MCF 10A (cell line): ENCODE measurements around the gene MEGF10. TPM values are rescaled to one million over a fixed set of nuclear protein-coding genes. Genes with fewer than 3 reads are reported as not detected.
"Not testable (repeated sequence)": the region's sequence is repeated elsewhere in the genome, so short reads cannot be mapped to it uniquely, and the experiment has no call there.

Experiments
- BruUV-seq: library from RNA; stranded (reverse); fragments of 400-500 nt; replicated peaks from 2 replicates; lab custom pipeline; 2021; lab: Mats Ljungman, UMichigan
- CTCF ChIA-PET: fragments of 300-600 bp; sonication (Branson Sonifier 250); formaldehyde crosslinking; extraction: SDS; loops from one replicate; lab custom pipeline; 2021; ENCODE audit warnings: antibody characterized with exemption, inconsistent platforms; lab: Yijun Ruan, JAX
- POLR2A ChIA-PET: fragments of 300-600, 350-650 bp; sonication (Branson Sonifier 250); formaldehyde crosslinking; extraction: SDS; loops from one replicate; lab custom pipeline; 2020; ENCODE audit warnings: antibody characterized with exemption, inconsistent platforms; lab: Yijun Ruan, JAX
- DNase-seq: peaks from one replicate; pipeline ENCODE4 v3.0.0-alpha.2; 2018; ENCODE audit not compliant: unreplicated experiment
- H3K27ac Mint-ChIP-seq: one replicate; pipeline ENCODE4 v1.8.0; 2022; ENCODE audit warnings: mild to moderate bottlenecking, low read depth, mixed read lengths; ENCODE audit not compliant: unreplicated experiment
- H3K27me3 Mint-ChIP-seq: one replicate; pipeline ENCODE4 v1.8.0; 2022; ENCODE audit warnings: mixed read lengths; ENCODE audit not compliant: insufficient read depth, unreplicated experiment
- H3K36me3 Mint-ChIP-seq: one replicate; pipeline ENCODE4 v1.8.0; 2022; ENCODE audit warnings: mild to moderate bottlenecking, moderate library complexity, mixed read lengths; ENCODE audit not compliant: insufficient read depth, unreplicated experiment
- H3K4me1 Mint-ChIP-seq: one replicate; pipeline ENCODE4 v1.8.0; 2022; ENCODE audit warnings: mixed read lengths; ENCODE audit not compliant: insufficient read depth, unreplicated experiment
- H3K4me3 Mint-ChIP-seq: one replicate; pipeline ENCODE4 v1.8.0; 2022; ENCODE audit warnings: mild to moderate bottlenecking, moderate library complexity, mixed read lengths; ENCODE audit not compliant: unreplicated experiment
- H3K9me3 Mint-ChIP-seq: one replicate; pipeline ENCODE4 v1.8.0; 2022; ENCODE audit warnings: mixed read lengths; ENCODE audit not compliant: unreplicated experiment
- intact Hi-C: fragments of 100-400 bp; cut with micrococcal nuclease; formaldehyde crosslinking; loops from 2 replicates; pipeline ENCODE4 v1.14.1; 2022
- total RNA-seq: library from RNA; stranded (reverse); gene quantifications from 2 replicates; pipeline ENCODE4 v1.2.3, GENCODE V29; 2022
- TF ChIP-seq, protein P1 (sequence below): fragments of 200-600 bp; IDR thresholded peaks from one replicate; pipeline ENCODE4 v1.8.0; 2022; ENCODE audit warnings: antibody characterized with exemption, mild to moderate bottlenecking; ENCODE audit not compliant: unreplicated experiment

MEGF10 gene
- total RNA-seq, 1 experiment from 2014 or later, result not detected

GRCh38 chr5:127295454-127295853, 4.9 kb downstream of the MEGF10 start:
- H3K36me3 Mint-ChIP-seq, result no peaks in the 10 kb centered on the region

DNA sequence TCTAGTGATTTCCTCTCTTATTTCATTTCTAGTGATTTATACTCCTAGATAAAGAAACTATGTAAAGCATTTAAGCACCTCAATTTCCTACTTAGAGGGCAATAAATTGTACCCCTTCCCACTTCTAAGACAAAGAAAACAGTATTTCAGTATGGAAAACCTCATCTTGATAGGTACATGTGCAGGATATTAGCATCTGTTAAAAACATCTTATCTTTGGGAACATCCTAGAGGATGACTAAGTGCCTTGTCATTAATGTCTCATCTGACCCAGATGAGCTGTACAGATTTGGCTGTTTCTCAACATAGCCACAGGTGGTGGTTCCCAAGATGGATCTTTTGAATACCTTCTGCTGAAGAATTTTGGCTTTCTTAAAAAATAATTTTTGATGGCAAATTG, 5.7 kb downstream of the MEGF10 start:
- no TSS peak for BruUV-seq
- TF ChIP-seq, protein P1, sequence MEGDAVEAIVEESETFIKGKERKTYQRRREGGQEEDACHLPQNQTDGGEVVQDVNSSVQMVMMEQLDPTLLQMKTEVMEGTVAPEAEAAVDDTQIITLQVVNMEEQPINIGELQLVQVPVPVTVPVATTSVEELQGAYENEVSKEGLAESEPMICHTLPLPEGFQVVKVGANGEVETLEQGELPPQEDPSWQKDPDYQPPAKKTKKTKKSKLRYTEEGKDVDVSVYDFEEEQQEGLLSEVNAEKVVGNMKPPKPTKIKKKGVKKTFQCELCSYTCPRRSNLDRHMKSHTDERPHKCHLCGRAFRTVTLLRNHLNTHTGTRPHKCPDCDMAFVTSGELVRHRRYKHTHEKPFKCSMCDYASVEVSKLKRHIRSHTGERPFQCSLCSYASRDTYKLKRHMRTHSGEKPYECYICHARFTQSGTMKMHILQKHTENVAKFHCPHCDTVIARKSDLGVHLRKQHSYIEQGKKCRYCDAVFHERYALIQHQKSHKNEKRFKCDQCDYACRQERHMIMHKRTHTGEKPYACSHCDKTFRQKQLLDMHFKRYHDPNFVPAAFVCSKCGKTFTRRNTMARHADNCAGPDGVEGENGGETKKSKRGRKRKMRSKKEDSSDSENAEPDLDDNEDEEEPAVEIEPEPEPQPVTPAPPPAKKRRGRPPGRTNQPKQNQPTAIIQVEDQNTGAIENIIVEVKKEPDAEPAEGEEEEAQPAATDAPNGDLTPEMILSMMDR, result no peak
- intact Hi-C loops, result loop anchor here (2.0 to 5.0 kb wide), 2 partner anchors 18 to 264 kb away; partner anchors contain the start of gene MARCHF3
- Mint-ChIP-seq H3K36me3 (no peaks in the 10 kb centered on the region), H3K4me3 (no peak overlapping the region), H3K4me1 (peaks cover 13% of the 10 kb centered on the region), H3K27me3 (no peaks in the 10 kb centered on the region), H3K27ac (peak overlapping the region; percentile 25), H3K9me3 (no peaks in the 10 kb centered on the region)
- ChIA-PET CTCF (interaction anchor here (0.6 to 3.1 kb wide), 2 partner anchors 197 to 221 kb away, joined by 6 to 10 read pairs; no protein-coding TSS in a partner anchor), POLR2A (interaction anchor here (0.5 kb wide), 1 partner anchor 40 kb away, joined by 3 read pairs; no protein-coding TSS in a partner anchor)
- DNase-seq, result peak; percentile 79

More at GRCh38 chr5:127295454-127295853, 4.9 kb downstream of the MEGF10 start:
- ChIA-PET POLR2A (no interaction called here), CTCF (interaction anchor here (1.0 to 3.1 kb wide), 2 partner anchors 11 to 198 kb away, joined by 3 to 10 read pairs; no protein-coding TSS in a partner anchor)
- no TSS peak for BruUV-seq
- TF ChIP-seq, protein P1, result no peak
- Mint-ChIP-seq H3K4me1 (peaks cover 13% of the 10 kb centered on the region), H3K4me3 (no peak overlapping the region), H3K27ac (no peak overlapping the region), H3K27me3 (no peaks in the 10 kb centered on the region), H3K9me3 (no peaks in the 10 kb centered on the region)
- DNase-seq, result no peak
- intact Hi-C loops, result loop anchor here (5.0 kb wide), 1 partner anchor 263 kb away; the partner anchor contains the start of gene MARCHF3

GRCh38 chr5:127296894-127297293, 6.3 kb downstream of the MEGF10 start:
- DNase-seq, result peak; percentile 7
- Mint-ChIP-seq H3K4me1 (peaks cover 13% of the 10 kb centered on the region), H3K27ac (peak overlapping the region; percentile 25)
- not testable (repeated sequence) for H3K4me3 Mint-ChIP-seq, H3K9me3 Mint-ChIP-seq, H3K36me3 Mint-ChIP-seq, H3K27me3 Mint-ChIP-seq, BruUV-seq
- CTCF ChIA-PET, result interaction anchor here (0.6 to 3.1 kb wide), 2 partner anchors 196 to 222 kb away, joined by 6 to 10 read pairs; no protein-coding TSS in a partner anchor
- POLR2A ChIA-PET, result interaction anchor here (0.5 kb wide), 1 partner anchor 41 kb away, joined by 3 read pairs; no protein-coding TSS in a partner anchor
- intact Hi-C loops, result loop anchor here (2.0 to 5.0 kb wide), 2 partner anchors 18 to 265 kb away; partner anchors contain the start of gene MARCHF3

GRCh38 chr5:127297348-127298035, 6.9 kb downstream of the MEGF10 start:
- H3K27ac Mint-ChIP-seq, result peak overlapping the region; percentile 25
- POLR2A ChIA-PET, result no interaction called here
- no peaks in the 10 kb centered on the region for H3K27me3 Mint-ChIP-seq
- CTCF ChIA-PET, result interaction anchor here (1.5 to 3.1 kb wide), 2 partner anchors 19 to 196 kb away, joined by 5 to 10 read pairs; no protein-coding TSS in a partner anchor
- TF ChIP-seq, protein P1, result no peak
- no peaks in the 10 kb centered on the region for H3K36me3 Mint-ChIP-seq
- H3K4me3 Mint-ChIP-seq, result no peak overlapping the region
- DNase-seq, result no peak
- intact Hi-C loops, result loop anchor here (2.0 to 5.0 kb wide), 2 partner anchors 17 to 265 kb away; partner anchors contain the start of gene MARCHF3
- BruUV-seq, result no TSS peak
- H3K4me1 Mint-ChIP-seq, result peaks cover 15% of the 10 kb centered on the region
- peaks cover 2% of the 10 kb centered on the region for H3K9me3 Mint-ChIP-seq
